ENCODE results near the gene TRNP1. TPM values are rescaled to one million over a fixed set of nuclear protein-coding genes. Genes with fewer than 3 reads are reported as not detected.

Gene TRNP1
- total RNA-seq, 1 donor from 2014 or later: 2.2 TPM

GRCh38 chr1:27001570-27002360, 8.3 kb downstream of the TRNP1 start:
- peaks cover 8% of the 10 kb centered on the region for H3K4me1 Mint-ChIP-seq
- DNase-seq: no peak
- H3K4me3 Mint-ChIP-seq: no peak overlapping the region
- no peak overlapping the region for H3K27ac Mint-ChIP-seq
- no peaks in the 10 kb centered on the region for H3K36me3 Mint-ChIP-seq (ENCODE audit: low read depth)
- intact Hi-C loops (cut with micrococcal nuclease): no loop called here
- peaks cover 14% of the 10 kb centered on the region for H3K27me3 Mint-ChIP-seq
- no peaks in the 10 kb centered on the region for H3K9me3 Mint-ChIP-seq

- Mint-ChIP-seq H3K9me3 (no peaks in the 10 kb centered on the region), H3K4me3 (no peak overlapping the region), H3K27me3 (peaks cover 11% of the 10 kb centered on the region), H3K36me3 (ENCODE audit: low read depth) (no peaks in the 10 kb centered on the region), H3K27ac (no peak overlapping the region), H3K4me1 (no peaks in the 10 kb centered on the region)
- intact Hi-C loops (cut with micrococcal nuclease): no loop called here
- no peak for DNase-seq
Measured at GRCh38 chr1:27003745-27004470, 10.4 kb downstream of the TRNP1 start.

- Mint-ChIP-seq H3K4me1 (no peaks in the 10 kb centered on the region), H3K4me3 (no peak overlapping the region), H3K36me3 (ENCODE audit: low read depth) (no peaks in the 10 kb centered on the region), H3K27me3 (peaks cover 11% of the 10 kb centered on the region), H3K27ac (no peak overlapping the region), H3K9me3 (no peaks in the 10 kb centered on the region)
- intact Hi-C loops (cut with micrococcal nuclease): no loop called here
- DNase-seq: no peak
Measured at GRCh38 chr1:27004471-27005165, 11.1 kb downstream of the TRNP1 start.

GRCh38 chr1:27005166-27005530, 11.7 kb downstream of the TRNP1 start:
- Mint-ChIP-seq H3K27me3 (peaks cover 16% of the 10 kb centered on the region), H3K9me3 (no peaks in the 10 kb centered on the region), H3K36me3 (ENCODE audit: low read depth) (no peaks in the 10 kb centered on the region), H3K4me3 (no peak overlapping the region), H3K27ac (no peak overlapping the region), H3K4me1 (no peaks in the 10 kb centered on the region)
- no peak for DNase-seq
- intact Hi-C loops (cut with micrococcal nuclease): no loop called here

GRCh38 chr1:27005648-27006496, 12.4 kb downstream of the TRNP1 start:
- Mint-ChIP-seq H3K27ac (no peak overlapping the region), H3K36me3 (ENCODE audit: low read depth) (no peaks in the 10 kb centered on the region), H3K27me3 (peaks cover 20% of the 10 kb centered on the region), H3K4me1 (no peaks in the 10 kb centered on the region), H3K9me3 (no peaks in the 10 kb centered on the region), H3K4me3 (no peak overlapping the region)
- intact Hi-C loops (cut with micrococcal nuclease): no loop called here
- no peak for DNase-seq

- no peaks in the 10 kb centered on the region for H3K36me3 Mint-ChIP-seq (ENCODE audit: low read depth)
Measured at GRCh38 chr1:27006683-27007082, 13.2 kb downstream of the TRNP1 start.

GRCh38 chr1:27007909-27008582, 14.6 kb downstream of the TRNP1 start:
- Mint-ChIP-seq H3K36me3 (ENCODE audit: low read depth) (no peaks in the 10 kb centered on the region), H3K4me3 (no peak overlapping the region), H3K27ac (no peak overlapping the region), H3K9me3 (no peaks in the 10 kb centered on the region), H3K27me3 (peaks cover 28% of the 10 kb centered on the region), H3K4me1 (peaks cover 2% of the 10 kb centered on the region)
- intact Hi-C loops (cut with micrococcal nuclease): no loop called here
- DNase-seq: no peak

More at GRCh38 chr1:27006683-27007082, 13.2 kb downstream of the TRNP1 start:
- Mint-ChIP-seq H3K4me3 (no peak overlapping the region), H3K27ac (no peak overlapping the region), H3K9me3 (no peaks in the 10 kb centered on the region), H3K27me3 (peaks cover 23% of the 10 kb centered on the region), H3K4me1 (no peaks in the 10 kb centered on the region)
- intact Hi-C loops (cut with micrococcal nuclease): no loop called here
- no peak for DNase-seq

GRCh38 chr1:27009601-27010197, 16.2 kb downstream of the TRNP1 start:
- DNase-seq: no peak
- intact Hi-C loops (cut with micrococcal nuclease): no loop called here
- H3K27me3 Mint-ChIP-seq: peaks cover 32% of the 10 kb centered on the region
- H3K27ac Mint-ChIP-seq: no peak overlapping the region
- H3K36me3 Mint-ChIP-seq (ENCODE audit: low read depth): no peaks in the 10 kb centered on the region
- no peaks in the 10 kb centered on the region for H3K9me3 Mint-ChIP-seq
- H3K4me3 Mint-ChIP-seq: no peak overlapping the region
- peaks cover 2% of the 10 kb centered on the region for H3K4me1 Mint-ChIP-seq

GRCh38 chr1:27010226-27010994, 16.9 kb downstream of the TRNP1 start:
- Mint-ChIP-seq H3K9me3 (no peaks in the 10 kb centered on the region), H3K4me3 (no peak overlapping the region), H3K36me3 (ENCODE audit: low read depth) (no peaks in the 10 kb centered on the region), H3K27ac (no peak overlapping the region), H3K4me1 (peaks cover 3% of the 10 kb centered on the region), H3K27me3 (peaks cover 35% of the 10 kb centered on the region)
- intact Hi-C loops (cut with micrococcal nuclease): no loop called here
- no peak for DNase-seq

GRCh38 chr1:27011058-27011764, 17.7 kb downstream of the TRNP1 start:
- Mint-ChIP-seq H3K9me3 (no peaks in the 10 kb centered on the region), H3K27ac (no peak overlapping the region), H3K36me3 (ENCODE audit: low read depth) (no peaks in the 10 kb centered on the region), H3K27me3 (peaks cover 35% of the 10 kb centered on the region), H3K4me1 (peaks cover 3% of the 10 kb centered on the region), H3K4me3 (no peak overlapping the region)
- DNase-seq: no peak
- intact Hi-C loops (cut with micrococcal nuclease): no loop called here

- H3K36me3 Mint-ChIP-seq (ENCODE audit: low read depth): no peaks in the 10 kb centered on the region
- H3K4me3 Mint-ChIP-seq: no peak overlapping the region
- peaks cover 36% of the 10 kb centered on the region for H3K27me3 Mint-ChIP-seq
Measured at GRCh38 chr1:27011976-27012563, 18.6 kb downstream of the TRNP1 start.

More at GRCh38 chr1:27011976-27012563, 18.6 kb downstream of the TRNP1 start:
- no peak for DNase-seq
- Mint-ChIP-seq H3K4me1 (peaks cover 3% of the 10 kb centered on the region), H3K9me3 (no peaks in the 10 kb centered on the region), H3K27ac (no peak overlapping the region)
- intact Hi-C loops (cut with micrococcal nuclease): no loop called here
